Activated naive CD4-positive, alpha-beta T cell (primary cell): Measurements from ENCODE around the gene PEPD.
A peak's percentile ranks its signal among the peaks of the same experiment; 100 is the strongest.

ENCODE experiments used
- DNase-seq, 4 experiments: peaks; one replicate each; lab custom pipeline; 2025; lab: John Stamatoyannopoulos, UW

The PEPD gene

GRCh38 chr19:33407716-33408115, 113.9 kb downstream of the PEPD start:
- no peak for DNase-seq

- DNase-seq, result no peak
Observed at GRCh38 chr19:33407140-33407551, 114.4 kb downstream of the PEPD start.

GRCh38 chr19:33406521-33407139, 115.0 kb downstream of the PEPD start:
- DNase-seq, result peak; percentile 56 to 76 (median 67)

- DNase-seq, result no peak
Observed at GRCh38 chr19:33405553-33406461, 115.8 kb downstream of the PEPD start.

- no peak for DNase-seq
Observed at GRCh38 chr19:33405254-33405552, 116.4 kb downstream of the PEPD start.

GRCh38 chr19:33404506-33405253, 116.9 kb downstream of the PEPD start:
- no peak for DNase-seq

GRCh38 chr19:33403973-33404304, 117.7 kb downstream of the PEPD start:
- DNase-seq, result no peak

GRCh38 chr19:33403221-33403972, 118.2 kb downstream of the PEPD start:
- no peak for DNase-seq

GRCh38 chr19:33402421-33403220, 119.0 kb downstream of the PEPD start:
- DNase-seq, result no peak

- DNase-seq, result no peak
Observed at GRCh38 chr19:33401683-33402420, 119.7 kb downstream of the PEPD start.

- DNase-seq, result no peak
Observed at GRCh38 chr19:33400856-33401682, 120.5 kb downstream of the PEPD start.

- no peak for DNase-seq
Observed at GRCh38 chr19:33399745-33400681, 121.6 kb downstream of the PEPD start.

- no peak for DNase-seq
Observed at GRCh38 chr19:33399081-33399744, 122.4 kb downstream of the PEPD start.

GRCh38 chr19:33398361-33399060, 123.1 kb downstream of the PEPD start:
- DNase-seq, result no peak

GRCh38 chr19:33397536-33398360, 123.8 kb downstream of the PEPD start:
- no peak for DNase-seq

- DNase-seq, result no peak
Observed at GRCh38 chr19:33396701-33397535, 124.7 kb downstream of the PEPD start.
